NCI-H2196 (cell line): ENCODE measurements around the gene ZSWIM4.

ENCODE experiments used
- DNase-seq: peaks from one replicate; lab custom pipeline; 2025; ENCODE audit not compliant: unreplicated experiment; lab: John Stamatoyannopoulos, UW

ZSWIM4 gene

GRCh38 chr19:13833330-13834243 lies 38.3 kb downstream of the ZSWIM4 start:
- peak; percentile 95 for DNase-seq

GRCh38 chr19:13834244-13835069 lies 39.2 kb downstream of the ZSWIM4 start:
- DNase-seq: no peak

GRCh38 chr19:13835791-13836723 lies 40.8 kb downstream of the ZSWIM4 start:
- no peak for DNase-seq

- DNase-seq: no peak
Observed at GRCh38 chr19:13838435-13839129, 43.3 kb downstream of the ZSWIM4 start.

- DNase-seq: no peak
Observed at GRCh38 chr19:13839130-13839937, 44.1 kb downstream of the ZSWIM4 start.

GRCh38 chr19:13839938-13840304 lies 44.7 kb downstream of the ZSWIM4 start:
- no peak for DNase-seq

GRCh38 chr19:13840305-13841085 lies 45.3 kb downstream of the ZSWIM4 start:
- no peak for DNase-seq

GRCh38 chr19:13841086-13841961 lies 46.1 kb downstream of the ZSWIM4 start:
- no peak for DNase-seq

- DNase-seq: no peak
Observed at GRCh38 chr19:13841962-13842290, 46.7 kb downstream of the ZSWIM4 start.

- peak; percentile 53 for DNase-seq
Observed at GRCh38 chr19:13842291-13843103, 47.3 kb downstream of the ZSWIM4 start.

GRCh38 chr19:13843104-13843921 lies 48.1 kb downstream of the ZSWIM4 start:
- peak; percentile 41 for DNase-seq

- no peak for DNase-seq
Observed at GRCh38 chr19:13844130-13844631, 48.9 kb downstream of the ZSWIM4 start.

- DNase-seq: peak; percentile 90
Observed at GRCh38 chr19:13846557-13847406, 51.5 kb downstream of the ZSWIM4 start.

- DNase-seq: peak; percentile 91
Observed at GRCh38 chr19:13847407-13848339, 52.4 kb downstream of the ZSWIM4 start.
